ENCODE results near the gene TMF1.

The TMF1 gene

GRCh38 chr3:68972358-68972979 is 79.7 kb downstream of the TMF1 start:
- no peak for FAIRE-seq
